PFSK-1 (cell line): ENCODE measurements around the gene SEMA3D.

ENCODE experiments used
- FOXP2 ChIP-seq: optimal IDR thresholded peaks from 2 replicates; pipeline ENCODE3; 2011; ENCODE audit warnings: borderline replicate concordance, control low read depth, inconsistent platforms; ENCODE audit not compliant: insufficient read depth; ENCODE audit errors: extremely low read length, extremely low read depth
- POLR2AphosphoS5 ChIP-seq: IDR thresholded peaks from 2 replicates; pipeline ENCODE4 v1.6.1; 2012; ENCODE audit warnings: low read depth, mild to moderate bottlenecking, control low read depth, low read length, moderate library complexity
- REST ChIP-seq, 2 experiments: IDR thresholded peaks; 2 replicates each; pipeline versions ENCODE4 v1.6.1 to v1.8.0; 2011 to 2012; ENCODE audit warnings: low read depth in 2 of 2, low read length in 2 of 2, control low read depth in 1 of 2, inconsistent platforms in 1 of 2, mild to moderate bottlenecking in 1 of 2, moderate library complexity in 1 of 2; ENCODE audit not compliant: insufficient read depth in 1 of 2
- SIN3A ChIP-seq: IDR thresholded peaks from 2 replicates; pipeline ENCODE4 v1.6.1; 2012; ENCODE audit warnings: mild to moderate bottlenecking, low read length, moderate library complexity, borderline replicate concordance; ENCODE audit not compliant: insufficient read depth
- TAF1 ChIP-seq: IDR thresholded peaks from 2 replicates; pipeline ENCODE4 v1.6.1; 2012; ENCODE audit warnings: low read length, control low read depth, borderline replicate concordance; ENCODE audit not compliant: insufficient read depth

Gene SEMA3D

GRCh38 chr7:85224171-85224570 is 37.3 kb upstream of the SEMA3D start:
- TF ChIP-seq POLR2AphosphoS5 (no peak), REST (IDR thresholded peaks at IDR 0.05; ENCODE audit: insufficient read depth in 1 of 2, low read depth in 2 of 2, low read length in 2 of 2) (no peak), TAF1 (no peak), FOXP2 (no peak), SIN3A (no peak)

- no peak for TF ChIP-seq REST (IDR thresholded peaks at IDR 0.05; ENCODE audit: insufficient read depth in 1 of 2, low read depth in 2 of 2, low read length in 2 of 2)
- no peak for TF ChIP-seq SIN3A
- TF ChIP-seq FOXP2 = no peak
- no peak for TF ChIP-seq POLR2AphosphoS5
- TF ChIP-seq TAF1 = no peak
These were observed 35.7 kb upstream of the SEMA3D start for GRCh38 chr7:85222522-85222921.

GRCh38 chr7:85221796-85222195 is 34.9 kb upstream of the SEMA3D start:
- no peak for TF ChIP-seq SIN3A
- no peak for TF ChIP-seq POLR2AphosphoS5
- no peak for TF ChIP-seq REST (IDR thresholded peaks at IDR 0.05; ENCODE audit: insufficient read depth in 1 of 2, low read depth in 2 of 2, low read length in 2 of 2)
- no peak for TF ChIP-seq FOXP2
- no peak for TF ChIP-seq TAF1

- TF ChIP-seq REST (IDR thresholded peaks at IDR 0.05; ENCODE audit: insufficient read depth in 1 of 2, low read depth in 2 of 2, low read length in 2 of 2) = no peak
- TF ChIP-seq POLR2AphosphoS5 = no peak
- TF ChIP-seq SIN3A = no peak
- TF ChIP-seq TAF1 = no peak
- no peak for TF ChIP-seq FOXP2
These were observed 33.8 kb upstream of the SEMA3D start for GRCh38 chr7:85220651-85221050.

- TF ChIP-seq POLR2AphosphoS5 (no peak), TAF1 (no peak), REST (IDR thresholded peaks at IDR 0.05; ENCODE audit: insufficient read depth in 1 of 2, low read depth in 2 of 2, low read length in 2 of 2) (no peak)
These were observed 33.2 kb upstream of the SEMA3D start for GRCh38 chr7:85220023-85220422.
